MV-4-11 (cell line): ENCODE data around the gene KCNAB2.

Experiments
- DNase-seq: peaks from one replicate; lab custom pipeline; 2025; lab: John Stamatoyannopoulos, UW

Gene KCNAB2

GRCh38 chr1:6109688-6110087 lies 64.0 kb downstream of the KCNAB2 start:
- no peak for DNase-seq

- no peak for DNase-seq
Measured at GRCh38 chr1:6110326-6110725, 64.6 kb downstream of the KCNAB2 start.

- DNase-seq = no peak
Measured at GRCh38 chr1:6111571-6111970, 65.9 kb downstream of the KCNAB2 start.

GRCh38 chr1:6111991-6112689 lies 66.5 kb downstream of the KCNAB2 start:
- DNase-seq = no peak

GRCh38 chr1:6112690-6113005 lies 67.0 kb downstream of the KCNAB2 start:
- no peak for DNase-seq

GRCh38 chr1:6113116-6113515 lies 67.4 kb downstream of the KCNAB2 start:
- no peak for DNase-seq

- no peak for DNase-seq
Measured at GRCh38 chr1:6113745-6114144, 68.1 kb downstream of the KCNAB2 start.

GRCh38 chr1:6116137-6116536 lies 70.4 kb downstream of the KCNAB2 start:
- no peak for DNase-seq

GRCh38 chr1:6117064-6117463 lies 71.4 kb downstream of the KCNAB2 start:
- DNase-seq = no peak

GRCh38 chr1:6117624-6118023 lies 71.9 kb downstream of the KCNAB2 start:
- DNase-seq = no peak

GRCh38 chr1:6118415-6118814 lies 72.7 kb downstream of the KCNAB2 start:
- no peak for DNase-seq

- DNase-seq = no peak
Measured at GRCh38 chr1:6121021-6121421, 75.3 kb downstream of the KCNAB2 start.

GRCh38 chr1:6121651-6122370 lies 76.1 kb downstream of the KCNAB2 start:
- no peak for DNase-seq

GRCh38 chr1:6123083-6123482 lies 77.4 kb downstream of the KCNAB2 start:
- DNase-seq = peak; percentile 87

- no peak for DNase-seq
Measured at GRCh38 chr1:6123816-6124215, 78.1 kb downstream of the KCNAB2 start.

- DNase-seq = no peak
Measured at GRCh38 chr1:6124341-6124740, 78.7 kb downstream of the KCNAB2 start.

- no peak for DNase-seq
Measured at GRCh38 chr1:6124746-6125365, 79.2 kb downstream of the KCNAB2 start.

GRCh38 chr1:6125366-6125765 lies 79.7 kb downstream of the KCNAB2 start:
- no peak for DNase-seq

GRCh38 chr1:6126028-6126427 lies 80.3 kb downstream of the KCNAB2 start:
- DNase-seq = no peak

GRCh38 chr1:6126521-6127067 lies 80.9 kb downstream of the KCNAB2 start:
- DNase-seq = no peak

GRCh38 chr1:6127587-6128163 lies 82.0 kb downstream of the KCNAB2 start:
- peak; percentile 80 for DNase-seq

- DNase-seq = no peak
Measured at GRCh38 chr1:6128276-6129081, 82.8 kb downstream of the KCNAB2 start.
